ENCODE data around the gene RASA3.

DNA sequence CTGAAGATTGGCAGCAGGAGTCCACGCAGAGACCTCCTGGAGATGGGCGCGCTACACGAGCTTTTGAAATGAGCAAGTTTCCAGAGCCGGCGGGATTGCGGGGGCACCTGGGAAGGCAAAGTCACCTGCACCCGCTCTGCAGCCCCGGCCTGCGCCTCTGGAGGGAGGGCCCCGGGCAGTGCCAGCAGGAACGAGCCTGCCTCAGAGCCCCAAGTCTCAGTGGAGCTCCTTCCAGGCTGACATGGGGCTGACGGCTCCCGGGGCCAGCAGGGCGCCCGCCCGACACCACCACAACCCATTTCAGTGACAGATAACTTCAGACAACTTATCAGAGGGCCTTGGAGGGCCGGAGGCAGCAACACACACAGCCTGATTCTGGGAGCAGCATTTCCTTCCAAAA, 45.0 kb downstream of the RASA3 start:
- TF ChIP-seq, protein P1, sequence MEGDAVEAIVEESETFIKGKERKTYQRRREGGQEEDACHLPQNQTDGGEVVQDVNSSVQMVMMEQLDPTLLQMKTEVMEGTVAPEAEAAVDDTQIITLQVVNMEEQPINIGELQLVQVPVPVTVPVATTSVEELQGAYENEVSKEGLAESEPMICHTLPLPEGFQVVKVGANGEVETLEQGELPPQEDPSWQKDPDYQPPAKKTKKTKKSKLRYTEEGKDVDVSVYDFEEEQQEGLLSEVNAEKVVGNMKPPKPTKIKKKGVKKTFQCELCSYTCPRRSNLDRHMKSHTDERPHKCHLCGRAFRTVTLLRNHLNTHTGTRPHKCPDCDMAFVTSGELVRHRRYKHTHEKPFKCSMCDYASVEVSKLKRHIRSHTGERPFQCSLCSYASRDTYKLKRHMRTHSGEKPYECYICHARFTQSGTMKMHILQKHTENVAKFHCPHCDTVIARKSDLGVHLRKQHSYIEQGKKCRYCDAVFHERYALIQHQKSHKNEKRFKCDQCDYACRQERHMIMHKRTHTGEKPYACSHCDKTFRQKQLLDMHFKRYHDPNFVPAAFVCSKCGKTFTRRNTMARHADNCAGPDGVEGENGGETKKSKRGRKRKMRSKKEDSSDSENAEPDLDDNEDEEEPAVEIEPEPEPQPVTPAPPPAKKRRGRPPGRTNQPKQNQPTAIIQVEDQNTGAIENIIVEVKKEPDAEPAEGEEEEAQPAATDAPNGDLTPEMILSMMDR (IDR thresholded peaks at IDR 0.05; ENCODE audit: low read length) = no peak
- no peak for TF ChIP-seq EZH2phosphoT487 (IDR thresholded peaks at IDR 0.05; ENCODE audit: low read length)
- no peak for TF ChIP-seq EZH2 (optimal IDR thresholded peaks at IDR 0.05; ENCODE audit: low read depth, low read length)

All from MM.1S (cell line).